Fibroblast of lung (primary cell): ENCODE results near the gene FDXR. TPM values are rescaled to one million over a fixed set of nuclear protein-coding genes. Genes with fewer than 3 reads are reported as not detected.
A peak's percentile ranks its signal among the peaks of the same experiment; 100 is the strongest.

Experiments used
- DNase-seq, 2 donors: peaks; one replicate each; pipeline versions ENCODE4 v3.0.0 to v3.0.0-alpha.2; 2010; ENCODE audit warnings: low read depth in 2 of 2
- H2AFZ ChIP-seq: 2 replicates; pipeline ENCODE4 v1.5.1; 2012; ENCODE audit warnings: low read length, control low read depth, inconsistent platforms
- H3K27ac ChIP-seq: 2 replicates; pipeline ENCODE4 v1.5.1; 2011; ENCODE audit warnings: low read length, control low read depth; ENCODE audit not compliant: insufficient read depth
- H3K27me3 ChIP-seq: 2 replicates; pipeline ENCODE4 v1.5.1; 2011; ENCODE audit warnings: mild to moderate bottlenecking, low read length; ENCODE audit not compliant: control insufficient read depth, insufficient read depth
- H3K36me3 ChIP-seq: 2 replicates; pipeline ENCODE4 v1.5.1; 2011; ENCODE audit warnings: low read length; ENCODE audit not compliant: control insufficient read depth, insufficient read depth
- H3K4me1 ChIP-seq: 2 replicates; pipeline ENCODE4 v1.5.1; 2011; ENCODE audit warnings: low read length; ENCODE audit not compliant: control insufficient read depth, insufficient read depth; ENCODE audit errors: extremely low read depth
- H3K4me2 ChIP-seq: 2 replicates; pipeline ENCODE4 v1.5.1; 2011; ENCODE audit warnings: low read length, control low read depth; ENCODE audit not compliant: insufficient read depth; ENCODE audit errors: extremely low read depth
- H3K4me3 ChIP-seq, 4 experiments: fragments of 200-600 bp in 1 of 4; sonication (generic) in 1 of 4; replicated peaks in 1 of 4; 2 replicates each; pipeline ENCODE4 v1.5.1; 2011 to 2016; ENCODE audit warnings: low read length in 4 of 4, low read depth in 3 of 4, mild to moderate bottlenecking in 3 of 4, control low read depth in 2 of 4, inconsistent platforms in 1 of 4, mixed read lengths in 1 of 4; ENCODE audit not compliant: insufficient read depth in 1 of 4; ENCODE audit errors: control extremely low read depth in 1 of 4
- H3K79me2 ChIP-seq: 2 replicates; pipeline ENCODE4 v1.5.1; 2012; ENCODE audit warnings: mild to moderate bottlenecking, low read length, inconsistent platforms; ENCODE audit not compliant: control insufficient read depth, insufficient read depth
- H3K9ac ChIP-seq: 2 replicates; pipeline ENCODE4 v1.5.1; 2011; ENCODE audit warnings: mild to moderate bottlenecking, low read length, control low read depth; ENCODE audit not compliant: insufficient read depth
- H3K9me3 ChIP-seq: 2 replicates; pipeline ENCODE4 v1.5.1; 2012; ENCODE audit warnings: low read depth, low read length; ENCODE audit not compliant: control insufficient read depth, insufficient read depth
- H4K20me1 ChIP-seq: 2 replicates; pipeline ENCODE4 v1.5.1; 2011; ENCODE audit warnings: low read length; ENCODE audit not compliant: control insufficient read depth, insufficient read depth; ENCODE audit errors: extremely low read depth
- EZH2 ChIP-seq: IDR thresholded peaks from 2 replicates; pipeline ENCODE4 v1.5.1; 2012; ENCODE audit warnings: low read length, control low read depth, mild to moderate bottlenecking; ENCODE audit errors: missing control alignments
- polyA plus RNA-seq, 2 donors: library from polyadenylated mRNA; depleted of rRNA in 1 of 2; stranded (reverse) in 1 of 2; unstranded in 1 of 2; fragments of >200 nt; gene quantifications; 2 replicates each; pipeline ENCODE4 v1.2.1, GENCODE V29; 2011 to 2012; ENCODE audit warnings: missing spikeins in 1 of 2
- total RNA-seq: library from RNA; depleted of rRNA; stranded (reverse); fragments of >200 nt; gene quantifications from 2 replicates; pipeline ENCODE4 v1.2.1, GENCODE V29; 2014
- TF ChIP-seq, protein P1 (sequence below), 2 donors: IDR thresholded peaks in 1 of 2; conservative IDR thresholded peaks in 1 of 2; 1 replicate in 1 of 2; 2 replicates in 1 of 2; pipeline ENCODE4 v1.5.1; 2011 to 2012; ENCODE audit warnings: low read length in 2 of 2, control low read depth in 1 of 2, inconsistent platforms in 1 of 2, low read depth in 1 of 2, mild to moderate bottlenecking in 1 of 2

Gene FDXR
- total and polyA plus RNA-seq, 2 donors (not counting 1 experiment from before 2014, with no cell fraction given): 6.8 to 71.0 TPM

DNA sequence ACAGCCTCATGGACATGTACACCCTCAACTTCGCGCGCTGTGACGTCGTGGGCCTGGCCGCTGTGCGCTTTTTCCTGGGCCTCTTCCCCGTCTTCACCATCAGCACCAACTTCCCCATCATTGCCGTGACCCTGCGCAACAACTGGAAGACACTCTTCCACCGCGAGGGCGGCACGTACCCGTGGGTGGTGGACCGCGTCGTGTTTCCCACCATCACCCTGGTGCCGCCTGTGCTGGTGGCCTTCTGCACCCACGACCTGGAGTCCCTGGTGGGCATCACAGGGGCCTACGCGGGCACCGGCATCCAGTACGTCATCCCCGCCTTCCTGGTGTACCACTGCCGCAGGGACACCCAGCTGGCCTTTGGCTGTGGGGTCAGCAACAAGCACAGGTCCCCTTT, 36.6 kb downstream of the FDXR start:
- Histone ChIP-seq H3K9ac (no peak overlapping the region), H3K27ac (no peak overlapping the region), H3K79me2 (no peaks in the 10 kb centered on the region), H4K20me1 (no peaks in the 10 kb centered on the region), H3K4me3 (no peak overlapping the region), H3K9me3 (no peaks in the 10 kb centered on the region), H3K4me2 (no peak overlapping the region), H3K27me3 (no peaks in the 10 kb centered on the region), H3K36me3 (no peaks in the 10 kb centered on the region), H3K4me1 (peaks cover 5% of the 10 kb centered on the region), H2AFZ (no peak overlapping the region)
- no peak for DNase-seq
- TF ChIP-seq, protein P1, sequence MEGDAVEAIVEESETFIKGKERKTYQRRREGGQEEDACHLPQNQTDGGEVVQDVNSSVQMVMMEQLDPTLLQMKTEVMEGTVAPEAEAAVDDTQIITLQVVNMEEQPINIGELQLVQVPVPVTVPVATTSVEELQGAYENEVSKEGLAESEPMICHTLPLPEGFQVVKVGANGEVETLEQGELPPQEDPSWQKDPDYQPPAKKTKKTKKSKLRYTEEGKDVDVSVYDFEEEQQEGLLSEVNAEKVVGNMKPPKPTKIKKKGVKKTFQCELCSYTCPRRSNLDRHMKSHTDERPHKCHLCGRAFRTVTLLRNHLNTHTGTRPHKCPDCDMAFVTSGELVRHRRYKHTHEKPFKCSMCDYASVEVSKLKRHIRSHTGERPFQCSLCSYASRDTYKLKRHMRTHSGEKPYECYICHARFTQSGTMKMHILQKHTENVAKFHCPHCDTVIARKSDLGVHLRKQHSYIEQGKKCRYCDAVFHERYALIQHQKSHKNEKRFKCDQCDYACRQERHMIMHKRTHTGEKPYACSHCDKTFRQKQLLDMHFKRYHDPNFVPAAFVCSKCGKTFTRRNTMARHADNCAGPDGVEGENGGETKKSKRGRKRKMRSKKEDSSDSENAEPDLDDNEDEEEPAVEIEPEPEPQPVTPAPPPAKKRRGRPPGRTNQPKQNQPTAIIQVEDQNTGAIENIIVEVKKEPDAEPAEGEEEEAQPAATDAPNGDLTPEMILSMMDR (conservative IDR thresholded peaks at IDR 0.05 in 1 of 2, IDR thresholded peaks at IDR 0.05 in 1 of 2; ENCODE audit: low read depth in 1 of 2, low read length in 2 of 2): no peak
- no peak for TF ChIP-seq EZH2

DNA sequence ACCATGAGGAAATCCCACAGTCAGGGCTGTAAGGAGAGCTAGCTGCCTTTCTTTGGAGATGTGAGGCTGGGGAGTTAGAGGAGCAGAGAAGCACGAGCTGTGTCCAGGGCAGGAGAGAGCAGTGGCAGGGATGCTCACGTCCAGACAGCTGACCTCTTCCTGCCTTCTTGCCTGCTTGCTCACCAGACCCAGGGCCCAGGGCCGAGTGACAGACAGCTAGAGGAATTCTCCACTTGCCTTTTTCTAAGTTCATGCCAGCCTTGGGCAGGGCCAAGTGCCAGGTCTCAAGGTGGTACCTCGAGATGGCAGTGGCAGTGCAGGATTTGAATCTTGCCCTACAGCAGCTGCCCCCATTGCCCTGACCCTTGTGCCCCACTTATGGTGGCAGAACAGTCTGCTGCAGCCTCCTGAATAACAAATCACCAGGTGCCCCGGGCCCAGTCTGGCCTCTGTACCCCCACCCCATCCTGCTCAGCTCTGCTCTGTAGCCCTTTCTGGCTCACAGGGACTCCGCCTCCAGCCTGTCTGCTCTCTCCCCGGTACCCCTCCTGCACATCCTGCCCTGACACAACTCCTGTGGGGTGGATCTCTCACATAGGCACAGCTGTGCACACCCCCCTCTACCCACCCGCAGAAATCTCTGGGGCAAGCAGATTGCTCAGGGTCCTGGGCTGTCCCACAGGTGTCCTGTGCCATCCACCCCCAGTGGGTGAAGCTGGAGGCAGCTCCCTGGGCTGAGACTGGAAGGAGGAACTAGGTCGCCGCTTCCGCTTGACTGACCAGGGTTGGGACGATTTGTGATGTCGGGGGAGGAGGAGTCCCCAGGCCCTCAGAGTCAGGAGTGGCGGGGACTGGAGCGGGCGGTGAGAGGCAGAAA, 39.1 kb downstream of the FDXR start:
- H4K20me1 ChIP-seq: no peaks in the 10 kb centered on the region
- H2AFZ ChIP-seq: no peak overlapping the region
- H3K9me3 ChIP-seq: no peaks in the 10 kb centered on the region
- no peak overlapping the region for H3K4me2 ChIP-seq
- no peak overlapping the region for H3K9ac ChIP-seq
- TF ChIP-seq, protein P1 (conservative IDR thresholded peaks at IDR 0.05 in 1 of 2, IDR thresholded peaks at IDR 0.05 in 1 of 2; ENCODE audit: low read depth in 1 of 2, low read length in 2 of 2): no peak
- TF ChIP-seq EZH2: no peak
- H3K79me2 ChIP-seq: no peaks in the 10 kb centered on the region
- no peaks in the 10 kb centered on the region for H3K27me3 ChIP-seq
- no peak overlapping the region for H3K27ac ChIP-seq
- no peaks in the 10 kb centered on the region for H3K36me3 ChIP-seq
- no peaks in the 10 kb centered on the region for H3K4me1 ChIP-seq
- peak in 1 of 2 donors; percentile 41 for DNase-seq
- no peak overlapping the region for H3K4me3 ChIP-seq

GRCh38 chr17:74832421-74832820, 40.4 kb downstream of the FDXR start:
- Histone ChIP-seq H3K27ac (no peak overlapping the region), H2AFZ (no peak overlapping the region), H3K27me3 (no peaks in the 10 kb centered on the region), H3K36me3 (no peaks in the 10 kb centered on the region), H3K4me3 (no peak overlapping the region), H4K20me1 (no peaks in the 10 kb centered on the region), H3K9ac (no peak overlapping the region), H3K9me3 (no peaks in the 10 kb centered on the region), H3K79me2 (no peaks in the 10 kb centered on the region), H3K4me1 (no peaks in the 10 kb centered on the region), H3K4me2 (no peak overlapping the region)
- no peak for DNase-seq
- TF ChIP-seq, protein P1 (conservative IDR thresholded peaks at IDR 0.05 in 1 of 2, IDR thresholded peaks at IDR 0.05 in 1 of 2; ENCODE audit: low read depth in 1 of 2, low read length in 2 of 2): no peak
- TF ChIP-seq EZH2: no peak
